Measurements from ENCODE around the gene SEPTIN2. TPM values are rescaled to one million over a fixed set of nuclear protein-coding genes. Genes with fewer than 3 reads are reported as not detected.

SEPTIN2 gene
- total RNA-seq, 4 donors from 2014 or later: 126 to 233 (median 165) TPM

DNA sequence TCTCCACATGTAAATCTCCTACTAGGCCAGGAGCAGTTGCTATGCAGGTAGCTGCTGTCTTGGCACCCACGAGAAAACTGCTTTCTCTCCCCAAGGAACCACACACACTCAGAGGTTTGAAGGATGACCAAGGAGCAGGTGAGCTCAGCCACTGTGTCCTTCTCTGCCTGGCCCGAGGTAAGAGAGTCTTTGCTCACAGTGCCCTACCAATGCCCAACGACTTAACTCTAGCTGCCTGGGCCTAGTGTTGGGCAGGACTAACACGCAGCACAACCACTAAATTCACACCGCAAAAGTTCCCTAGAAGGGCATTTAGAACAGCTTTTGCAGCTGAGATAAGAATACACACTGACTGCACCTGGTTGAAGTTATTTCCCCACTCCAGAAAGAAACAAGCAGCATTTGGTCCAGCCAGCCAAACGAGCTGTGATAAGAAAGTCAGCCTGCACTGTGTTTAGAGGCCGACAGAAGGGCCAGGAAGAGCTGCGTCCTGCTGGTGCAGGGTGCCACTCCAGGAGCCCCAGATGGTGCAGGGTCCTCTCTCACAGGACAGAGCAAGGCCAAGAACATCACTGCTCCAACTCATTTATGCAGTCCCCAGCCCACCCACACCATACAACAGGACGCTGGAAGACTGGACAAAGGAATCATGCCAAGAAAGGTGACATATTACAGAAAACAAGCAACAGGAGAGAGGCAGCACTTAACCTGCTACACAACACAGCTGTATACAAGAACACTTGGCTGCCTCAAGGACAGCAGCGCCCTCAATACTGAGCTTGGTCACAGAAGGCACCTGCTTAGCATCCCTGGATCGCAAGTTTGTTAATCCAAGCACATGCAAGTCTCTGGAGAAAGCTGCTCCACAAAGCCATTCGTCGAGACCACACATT, 12.7 kb upstream of the SEPTIN2 start:
- Histone ChIP-seq H3K36me3 (no peaks in the 10 kb centered on the region), H3K4me3 (no peak overlapping the region), H3K27ac (no peak overlapping the region), H3K4me1 (peaks cover 10% of the 10 kb centered on the region), H3K9me3 (no peaks in the 10 kb centered on the region), H3K27me3 (no peaks in the 10 kb centered on the region)
- no peak for TF ChIP-seq EP300 (IDR thresholded peaks at IDR 0.05)
- TF ChIP-seq POLR2AphosphoS5 (IDR thresholded peaks at IDR 0.05): no peak
- TF ChIP-seq, protein P1, sequence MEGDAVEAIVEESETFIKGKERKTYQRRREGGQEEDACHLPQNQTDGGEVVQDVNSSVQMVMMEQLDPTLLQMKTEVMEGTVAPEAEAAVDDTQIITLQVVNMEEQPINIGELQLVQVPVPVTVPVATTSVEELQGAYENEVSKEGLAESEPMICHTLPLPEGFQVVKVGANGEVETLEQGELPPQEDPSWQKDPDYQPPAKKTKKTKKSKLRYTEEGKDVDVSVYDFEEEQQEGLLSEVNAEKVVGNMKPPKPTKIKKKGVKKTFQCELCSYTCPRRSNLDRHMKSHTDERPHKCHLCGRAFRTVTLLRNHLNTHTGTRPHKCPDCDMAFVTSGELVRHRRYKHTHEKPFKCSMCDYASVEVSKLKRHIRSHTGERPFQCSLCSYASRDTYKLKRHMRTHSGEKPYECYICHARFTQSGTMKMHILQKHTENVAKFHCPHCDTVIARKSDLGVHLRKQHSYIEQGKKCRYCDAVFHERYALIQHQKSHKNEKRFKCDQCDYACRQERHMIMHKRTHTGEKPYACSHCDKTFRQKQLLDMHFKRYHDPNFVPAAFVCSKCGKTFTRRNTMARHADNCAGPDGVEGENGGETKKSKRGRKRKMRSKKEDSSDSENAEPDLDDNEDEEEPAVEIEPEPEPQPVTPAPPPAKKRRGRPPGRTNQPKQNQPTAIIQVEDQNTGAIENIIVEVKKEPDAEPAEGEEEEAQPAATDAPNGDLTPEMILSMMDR (IDR thresholded peaks at IDR 0.05): no peak
- no peak for TF ChIP-seq POLR2A (IDR thresholded peaks at IDR 0.05)
- 79% methylated on average over 9 of the region's 13 CpGs for whole genome bisulfite sequencing
- no peak for DNase-seq (ENCODE audit: low spot score in 2 of 2)

DNA sequence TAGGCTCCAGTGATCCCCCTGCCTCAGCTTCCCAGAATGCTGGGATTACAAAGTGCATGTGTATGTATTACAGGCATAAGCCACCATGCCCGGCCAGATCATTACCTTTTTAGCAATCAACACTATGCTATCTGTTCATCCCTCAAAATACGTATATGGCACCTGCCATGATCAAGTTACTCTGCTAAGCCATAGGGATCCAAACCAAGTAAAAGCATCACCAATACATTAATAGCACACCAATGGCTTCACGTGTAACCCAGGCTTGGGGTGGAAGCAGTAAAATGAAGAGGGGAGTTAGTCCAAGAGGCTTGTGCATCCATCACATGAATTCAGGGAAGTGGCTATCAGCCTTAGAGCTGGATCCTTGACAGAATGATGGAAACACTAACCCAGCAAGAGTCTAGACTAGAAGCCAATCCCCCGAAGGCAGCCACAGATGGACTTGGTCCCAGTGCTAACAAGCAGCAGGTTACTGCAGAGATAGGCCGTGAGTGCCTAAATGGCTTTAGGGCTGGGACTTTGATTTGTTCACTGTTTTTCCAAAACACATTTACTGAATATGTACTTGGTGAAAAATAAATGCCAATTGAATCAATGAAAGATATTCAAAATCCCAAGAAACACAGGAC, 11.6 kb upstream of the SEPTIN2 start:
- TF ChIP-seq, protein P1 (IDR thresholded peaks at IDR 0.05): no peak
- H3K9me3 ChIP-seq: no peaks in the 10 kb centered on the region
- no peaks in the 10 kb centered on the region for H3K36me3 ChIP-seq
- WGBS: 56% methylated on average over 5 of the region's 5 CpGs
- no peak for DNase-seq (ENCODE audit: low spot score in 2 of 2)
- H3K4me1 ChIP-seq: peaks cover 13% of the 10 kb centered on the region
- H3K4me3 ChIP-seq: no peak overlapping the region
- H3K27ac ChIP-seq: no peak overlapping the region
- no peaks in the 10 kb centered on the region for H3K27me3 ChIP-seq

DNA sequence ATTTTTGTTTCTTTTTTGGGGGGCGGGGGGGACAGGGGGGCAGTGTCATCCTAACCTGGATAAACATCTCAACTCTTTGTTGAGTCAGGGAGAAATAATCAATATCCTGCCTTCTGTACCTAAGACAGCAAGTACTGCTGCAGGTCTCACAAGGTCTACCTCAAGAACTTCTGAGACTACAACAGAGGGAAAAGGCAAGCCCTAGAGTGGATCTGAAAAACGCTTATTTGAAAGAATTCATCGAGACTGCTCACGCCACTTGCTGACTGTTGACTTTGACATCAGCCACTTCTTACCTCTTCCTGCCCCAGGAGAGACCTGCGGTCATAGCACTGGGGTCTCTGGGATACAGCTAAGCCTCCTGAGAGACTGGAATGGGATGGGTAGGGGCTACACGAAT, 8.7 kb upstream of the SEPTIN2 start:
- peaks cover 39% of the 10 kb centered on the region for H3K4me1 ChIP-seq
- DNase-seq (ENCODE audit: low spot score in 2 of 2): no peak
- no peak overlapping the region for H3K4me3 ChIP-seq
- no peaks in the 10 kb centered on the region for H3K9me3 ChIP-seq
- WGBS: 86% methylated on average over 6 of the region's 6 CpGs
- no peaks in the 10 kb centered on the region for H3K36me3 ChIP-seq
- TF ChIP-seq POLR2A (IDR thresholded peaks at IDR 0.05): no peak
- no peak for TF ChIP-seq POLR2AphosphoS5 (IDR thresholded peaks at IDR 0.05)
- TF ChIP-seq, protein P1 (IDR thresholded peaks at IDR 0.05): no peak
- TF ChIP-seq EP300 (IDR thresholded peaks at IDR 0.05): no peak
- no peaks in the 10 kb centered on the region for H3K27me3 ChIP-seq
- no peak overlapping the region for H3K27ac ChIP-seq

DNA sequence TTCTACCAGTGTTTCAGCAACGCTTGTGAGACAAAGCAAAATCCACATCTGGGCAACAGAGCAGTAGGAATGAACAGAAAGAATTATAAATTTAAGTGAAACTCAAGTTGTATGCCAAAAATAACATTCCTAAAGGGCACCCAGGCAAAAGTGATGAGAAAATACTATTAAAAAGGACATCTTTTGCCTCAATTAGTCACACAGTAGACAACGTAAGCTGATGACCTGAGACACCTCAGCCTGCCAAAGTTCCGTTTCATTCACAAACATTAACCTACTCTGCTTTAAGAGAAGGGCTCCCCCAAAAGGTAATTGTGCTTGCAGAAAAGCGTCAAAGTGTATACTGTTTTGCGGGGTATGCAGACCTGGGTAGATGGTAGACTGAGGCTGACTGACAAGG, 7.5 kb upstream of the SEPTIN2 start:
- H3K36me3 ChIP-seq: no peaks in the 10 kb centered on the region
- DNase-seq (ENCODE audit: low spot score in 2 of 2): no peak
- no peak overlapping the region for H3K4me3 ChIP-seq
- 79% methylated on average over 5 of the region's 5 CpGs for WGBS
- H3K27me3 ChIP-seq: no peaks in the 10 kb centered on the region
- TF ChIP-seq EP300 (IDR thresholded peaks at IDR 0.05): no peak
- TF ChIP-seq POLR2A (IDR thresholded peaks at IDR 0.05): no peak
- no peak for TF ChIP-seq POLR2AphosphoS5 (IDR thresholded peaks at IDR 0.05)
- TF ChIP-seq, protein P1 (IDR thresholded peaks at IDR 0.05): no peak
- peaks cover 50% of the 10 kb centered on the region for H3K4me1 ChIP-seq
- no peaks in the 10 kb centered on the region for H3K9me3 ChIP-seq
- H3K27ac ChIP-seq: no peak overlapping the region

DNA sequence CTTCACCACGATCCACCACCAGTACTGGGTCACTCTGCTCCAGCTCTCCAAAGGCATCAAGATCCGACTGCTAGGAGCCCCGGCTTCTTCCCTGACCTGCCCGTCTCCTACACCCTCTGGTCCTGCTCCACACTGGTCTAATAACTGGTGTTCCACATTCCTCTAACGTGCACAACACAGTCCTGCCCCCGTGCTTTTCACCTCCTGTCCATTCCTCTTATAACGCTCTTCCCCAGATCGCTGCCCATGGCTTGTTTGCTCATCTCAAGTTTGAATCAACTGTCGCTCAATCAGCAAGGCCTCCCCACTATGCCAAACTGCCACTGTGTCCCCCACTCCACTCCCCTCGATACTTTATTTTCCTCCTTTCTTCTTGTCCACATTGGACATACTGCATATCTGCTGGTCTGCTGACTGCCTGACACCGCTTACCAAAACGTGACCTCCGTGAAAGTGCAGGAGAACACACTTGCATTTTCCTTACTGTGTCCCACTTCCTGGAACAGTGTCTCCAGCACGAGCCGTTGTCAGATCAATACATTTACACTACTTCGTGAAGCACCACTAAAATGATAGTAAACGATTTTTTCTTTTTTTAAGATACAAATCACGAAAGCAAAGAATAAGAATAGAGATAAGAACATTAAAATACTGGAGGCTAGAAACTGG, 6.8 kb upstream of the SEPTIN2 start:
- Histone ChIP-seq H3K27ac (no peak overlapping the region), H3K4me3 (no peak overlapping the region), H3K4me1 (peaks cover 57% of the 10 kb centered on the region), H3K9me3 (no peaks in the 10 kb centered on the region), H3K36me3 (no peaks in the 10 kb centered on the region), H3K27me3 (no peaks in the 10 kb centered on the region)
- no peak for DNase-seq (ENCODE audit: low spot score in 2 of 2)
- WGBS: 88% methylated on average over 18 of the region's 18 CpGs
- no peak for TF ChIP-seq EP300 (IDR thresholded peaks at IDR 0.05)
- TF ChIP-seq POLR2AphosphoS5 (IDR thresholded peaks at IDR 0.05): no peak
- TF ChIP-seq, protein P1 (IDR thresholded peaks at IDR 0.05): no peak
- TF ChIP-seq POLR2A (IDR thresholded peaks at IDR 0.05): no peak
